GM12864 (cell line): ENCODE data around the gene PEAK1.

Source experiments
- DNase-seq: peaks from one replicate; pipeline ENCODE4 v3.0.0-alpha.2; 2011; ENCODE audit warnings: low read depth
- H3K4me3 ChIP-seq: 2 replicates; pipeline ENCODE4 v1.5.1; 2011; ENCODE audit warnings: mild to moderate bottlenecking, low read depth, low read length, control low read depth
- TF ChIP-seq, protein P1 (sequence below): IDR thresholded peaks from 2 replicates; pipeline ENCODE4 v1.5.1; 2011; ENCODE audit warnings: low read depth, mild to moderate bottlenecking, moderate library complexity, low read length, control low read depth, inconsistent platforms; ENCODE audit errors: missing control alignments

Gene PEAK1

GRCh38 chr15:77224352-77224751 lies 195.6 kb downstream of the PEAK1 start:
- no peak for DNase-seq
- TF ChIP-seq, protein P1, sequence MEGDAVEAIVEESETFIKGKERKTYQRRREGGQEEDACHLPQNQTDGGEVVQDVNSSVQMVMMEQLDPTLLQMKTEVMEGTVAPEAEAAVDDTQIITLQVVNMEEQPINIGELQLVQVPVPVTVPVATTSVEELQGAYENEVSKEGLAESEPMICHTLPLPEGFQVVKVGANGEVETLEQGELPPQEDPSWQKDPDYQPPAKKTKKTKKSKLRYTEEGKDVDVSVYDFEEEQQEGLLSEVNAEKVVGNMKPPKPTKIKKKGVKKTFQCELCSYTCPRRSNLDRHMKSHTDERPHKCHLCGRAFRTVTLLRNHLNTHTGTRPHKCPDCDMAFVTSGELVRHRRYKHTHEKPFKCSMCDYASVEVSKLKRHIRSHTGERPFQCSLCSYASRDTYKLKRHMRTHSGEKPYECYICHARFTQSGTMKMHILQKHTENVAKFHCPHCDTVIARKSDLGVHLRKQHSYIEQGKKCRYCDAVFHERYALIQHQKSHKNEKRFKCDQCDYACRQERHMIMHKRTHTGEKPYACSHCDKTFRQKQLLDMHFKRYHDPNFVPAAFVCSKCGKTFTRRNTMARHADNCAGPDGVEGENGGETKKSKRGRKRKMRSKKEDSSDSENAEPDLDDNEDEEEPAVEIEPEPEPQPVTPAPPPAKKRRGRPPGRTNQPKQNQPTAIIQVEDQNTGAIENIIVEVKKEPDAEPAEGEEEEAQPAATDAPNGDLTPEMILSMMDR: no peak
- no peak overlapping the region for H3K4me3 ChIP-seq

- TF ChIP-seq, protein P1: no peak
- no peak for DNase-seq
- no peak overlapping the region for H3K4me3 ChIP-seq
Measured at GRCh38 chr15:77221708-77222107, 198.2 kb downstream of the PEAK1 start.

GRCh38 chr15:77221174-77221573 lies 198.7 kb downstream of the PEAK1 start:
- no peak for DNase-seq
- TF ChIP-seq, protein P1: no peak
- no peak overlapping the region for H3K4me3 ChIP-seq

- TF ChIP-seq, protein P1: no peak
- no peak for DNase-seq
- no peak overlapping the region for H3K4me3 ChIP-seq
Measured at GRCh38 chr15:77219841-77220240, 200.1 kb downstream of the PEAK1 start.

DNA sequence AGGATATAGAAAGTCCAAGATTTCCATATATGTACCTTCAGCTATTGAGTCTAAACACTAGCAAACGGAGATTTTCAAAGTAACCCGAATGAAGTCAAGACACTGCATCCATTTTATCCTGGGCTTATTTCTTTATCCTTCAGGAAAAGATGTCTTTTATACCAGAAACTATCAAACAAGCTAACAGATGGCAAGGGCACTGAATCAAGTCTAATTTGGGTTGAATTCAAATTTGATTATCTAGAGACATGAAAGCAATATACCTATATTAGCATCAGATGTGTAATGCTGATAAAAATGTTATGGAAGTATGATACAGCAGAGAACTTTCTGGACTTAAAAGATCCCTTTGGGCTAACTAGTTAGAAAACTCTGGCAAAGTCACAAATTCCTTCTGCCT lies 210.7 kb downstream of the PEAK1 start:
- TF ChIP-seq, protein P1: no peak
- no peak overlapping the region for H3K4me3 ChIP-seq
- no peak for DNase-seq

DNA sequence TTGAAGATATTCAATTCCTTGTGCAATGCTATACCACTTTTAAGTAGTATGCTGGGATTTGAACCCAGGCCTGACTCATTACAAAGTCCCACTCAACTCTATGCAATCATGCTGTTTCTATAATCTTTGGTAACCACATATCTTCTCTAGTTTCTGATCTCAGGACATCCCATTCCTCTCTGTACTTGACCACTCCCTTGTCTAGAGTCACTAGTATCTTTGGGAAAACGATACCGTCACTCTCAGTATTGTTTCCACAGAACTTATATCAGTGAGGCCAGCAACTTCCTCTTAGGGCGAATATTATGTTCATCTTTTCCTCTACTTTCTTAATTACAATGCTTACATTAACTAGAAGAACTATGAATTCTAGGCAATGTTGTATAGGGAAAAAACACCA lies 211.7 kb downstream of the PEAK1 start:
- no peak overlapping the region for H3K4me3 ChIP-seq
- no peak for DNase-seq
- TF ChIP-seq, protein P1: no peak

- DNase-seq: no peak
- H3K4me3 ChIP-seq: no peak overlapping the region
- TF ChIP-seq, protein P1: no peak
Measured at GRCh38 chr15:77201665-77202064, 218.2 kb downstream of the PEAK1 start.
